Measurements from ENCODE around the gene TDP1.

DNA sequence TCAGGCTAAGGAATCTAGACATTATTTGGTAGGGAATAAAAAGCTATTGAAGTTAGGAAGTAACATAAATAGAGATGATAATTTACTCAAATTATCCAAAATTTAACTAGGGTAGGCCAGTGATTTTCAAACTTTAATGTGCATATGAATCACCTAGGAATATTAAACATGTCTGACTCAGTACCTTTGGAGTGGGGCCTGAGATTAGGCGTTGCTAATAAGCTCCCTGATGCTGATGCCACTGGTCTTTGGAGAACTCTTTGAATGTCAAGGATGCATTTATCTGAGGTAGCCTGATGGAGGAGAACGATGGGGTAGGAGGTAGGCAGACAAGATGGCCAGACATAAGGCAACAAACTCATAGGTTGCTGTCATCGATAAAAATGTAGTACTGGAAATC is 34.4 kb upstream of the TDP1 start:
- TF ChIP-seq CTCF (IDR thresholded peaks at IDR 0.05) (no peak), POLR2AphosphoS5 (IDR thresholded peaks at IDR 0.05; ENCODE audit: low read depth, low read length) (no peak)
- TF ChIP-seq, protein P1, sequence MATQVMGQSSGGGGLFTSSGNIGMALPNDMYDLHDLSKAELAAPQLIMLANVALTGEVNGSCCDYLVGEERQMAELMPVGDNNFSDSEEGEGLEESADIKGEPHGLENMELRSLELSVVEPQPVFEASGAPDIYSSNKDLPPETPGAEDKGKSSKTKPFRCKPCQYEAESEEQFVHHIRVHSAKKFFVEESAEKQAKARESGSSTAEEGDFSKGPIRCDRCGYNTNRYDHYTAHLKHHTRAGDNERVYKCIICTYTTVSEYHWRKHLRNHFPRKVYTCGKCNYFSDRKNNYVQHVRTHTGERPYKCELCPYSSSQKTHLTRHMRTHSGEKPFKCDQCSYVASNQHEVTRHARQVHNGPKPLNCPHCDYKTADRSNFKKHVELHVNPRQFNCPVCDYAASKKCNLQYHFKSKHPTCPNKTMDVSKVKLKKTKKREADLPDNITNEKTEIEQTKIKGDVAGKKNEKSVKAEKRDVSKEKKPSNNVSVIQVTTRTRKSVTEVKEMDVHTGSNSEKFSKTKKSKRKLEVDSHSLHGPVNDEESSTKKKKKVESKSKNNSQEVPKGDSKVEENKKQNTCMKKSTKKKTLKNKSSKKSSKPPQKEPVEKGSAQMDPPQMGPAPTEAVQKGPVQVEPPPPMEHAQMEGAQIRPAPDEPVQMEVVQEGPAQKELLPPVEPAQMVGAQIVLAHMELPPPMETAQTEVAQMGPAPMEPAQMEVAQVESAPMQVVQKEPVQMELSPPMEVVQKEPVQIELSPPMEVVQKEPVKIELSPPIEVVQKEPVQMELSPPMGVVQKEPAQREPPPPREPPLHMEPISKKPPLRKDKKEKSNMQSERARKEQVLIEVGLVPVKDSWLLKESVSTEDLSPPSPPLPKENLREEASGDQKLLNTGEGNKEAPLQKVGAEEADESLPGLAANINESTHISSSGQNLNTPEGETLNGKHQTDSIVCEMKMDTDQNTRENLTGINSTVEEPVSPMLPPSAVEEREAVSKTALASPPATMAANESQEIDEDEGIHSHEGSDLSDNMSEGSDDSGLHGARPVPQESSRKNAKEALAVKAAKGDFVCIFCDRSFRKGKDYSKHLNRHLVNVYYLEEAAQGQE (IDR thresholded peaks at IDR 0.05; ENCODE audit: insufficient read depth in 1 of 2, low read depth in 2 of 2, low read length in 1 of 2), result no peak
